Stimulated activated CD8-positive, alpha-beta memory T cell treated with anti-CD3 and anti-CD28 coated beads, Interleukin-12 subunit alpha, Interleukin-12 subunit beta, amount 100 ng/mL, for 4 hours (primary cell): ENCODE results near the gene IGSF23.
"Not testable (repeated sequence)": the region's sequence is repeated elsewhere in the genome, so short reads cannot be mapped to it uniquely, and the experiment has no call there.

Experiments used
- DNase-seq: peaks from one replicate; pipeline ENCODE4 v3.0.0-alpha.2; 2020; ENCODE audit warnings: low read depth

Gene IGSF23

GRCh38 chr19:44587963-44588770, 25.2 kb upstream of the IGSF23 start:
- no peak for DNase-seq

GRCh38 chr19:44588771-44589112, 24.6 kb upstream of the IGSF23 start:
- DNase-seq: no peak

- no peak for DNase-seq
These were observed 22.9 kb upstream of the IGSF23 start for GRCh38 chr19:44590245-44591059.

GRCh38 chr19:44591340-44591993, 21.9 kb upstream of the IGSF23 start:
- not testable (repeated sequence) for DNase-seq

GRCh38 chr19:44592451-44592890, 20.9 kb upstream of the IGSF23 start:
- no peak for DNase-seq

GRCh38 chr19:44593294-44593693, 20.1 kb upstream of the IGSF23 start:
- DNase-seq: no peak

- DNase-seq: not testable (repeated sequence)
These were observed 19.5 kb upstream of the IGSF23 start for GRCh38 chr19:44593866-44594266.

- DNase-seq: no peak
These were observed 16.8 kb upstream of the IGSF23 start for GRCh38 chr19:44596428-44597130.

GRCh38 chr19:44597131-44597491, 16.3 kb upstream of the IGSF23 start:
- no peak for DNase-seq

- no peak for DNase-seq
These were observed 15.0 kb upstream of the IGSF23 start for GRCh38 chr19:44598355-44598754.

- no peak for DNase-seq
These were observed 14.5 kb upstream of the IGSF23 start for GRCh38 chr19:44598880-44599279.

GRCh38 chr19:44600466-44600865, 12.9 kb upstream of the IGSF23 start:
- no peak for DNase-seq

GRCh38 chr19:44602081-44602480, 11.3 kb upstream of the IGSF23 start:
- DNase-seq: no peak

- no peak for DNase-seq
These were observed 10.0 kb upstream of the IGSF23 start for GRCh38 chr19:44603201-44603945.

- no peak for DNase-seq
These were observed 9.1 kb upstream of the IGSF23 start for GRCh38 chr19:44604241-44604640.

GRCh38 chr19:44605547-44605946, 7.8 kb upstream of the IGSF23 start:
- no peak for DNase-seq

GRCh38 chr19:44607049-44607448, 6.3 kb upstream of the IGSF23 start:
- no peak for DNase-seq

GRCh38 chr19:44607917-44608316, 5.4 kb upstream of the IGSF23 start:
- no peak for DNase-seq

- DNase-seq: no peak
These were observed 5.0 kb upstream of the IGSF23 start for GRCh38 chr19:44608391-44608821.

GRCh38 chr19:44609219-44609618, 4.1 kb upstream of the IGSF23 start:
- DNase-seq: no peak

- not testable (repeated sequence) for DNase-seq
These were observed 2.9 kb upstream of the IGSF23 start for GRCh38 chr19:44610497-44610896.
